ENCODE measurements around the gene GKAP1. TPM values are rescaled to one million over a fixed set of nuclear protein-coding genes. Genes with fewer than 3 reads are reported as not detected.

Gene GKAP1
- total RNA-seq, 4 donors from 2014 or later, result 12.3 to 22.4 (median 13.4) TPM

DNA sequence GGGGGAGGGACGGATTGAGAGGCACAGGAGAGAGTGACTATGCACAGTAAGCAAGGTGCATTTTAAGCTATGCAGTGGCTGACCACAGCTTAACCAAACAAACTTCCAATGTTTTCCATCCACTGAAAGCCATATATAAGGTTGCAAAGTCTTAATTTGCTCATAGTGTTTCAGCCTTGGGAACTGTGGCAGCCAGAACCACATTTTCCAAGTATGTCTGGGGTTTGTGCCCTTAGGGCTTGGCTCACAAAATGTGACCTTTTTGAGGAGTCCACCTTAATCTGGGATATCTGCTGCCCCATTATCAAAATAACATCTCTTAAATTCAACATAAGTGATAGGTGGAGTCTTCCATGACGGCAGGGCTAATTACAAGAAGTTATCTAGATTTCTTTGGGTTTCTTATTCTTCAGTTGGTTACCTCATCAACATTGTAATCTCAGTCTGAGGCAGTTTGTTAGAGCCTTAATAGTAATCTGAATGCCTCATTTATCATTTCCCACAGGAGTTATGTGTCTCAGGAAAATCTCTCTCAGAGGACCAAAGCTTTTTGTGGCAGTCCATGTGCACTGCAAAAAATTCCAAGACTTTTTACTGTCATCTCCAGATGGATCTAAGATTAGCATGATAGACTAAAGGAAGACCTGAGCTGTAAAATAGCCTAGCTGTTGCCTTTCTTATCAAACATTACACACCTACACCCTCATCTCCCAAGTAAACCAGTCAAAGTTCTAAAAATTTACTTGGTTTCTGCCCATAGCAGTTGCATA is 94.7 kb downstream of the GKAP1 start:
- Histone ChIP-seq H3K27me3 (no peaks in the 10 kb centered on the region), H3K9me3 (peaks cover 0 to 3% (median 0%) of the 10 kb centered on the region in 4 donors), H3K27ac (replicated peaks in 1 of 4) (no peak overlapping the region), H3K4me1 (no peaks in the 10 kb centered on the region), H3K4me3 (no peak overlapping the region), H3K36me3 (no peaks in the 10 kb centered on the region)
- intact Hi-C loops (cut with DNase I), result no loop called here
- no peak for TF ChIP-seq POLR2AphosphoS5 (IDR thresholded peaks at IDR 0.05)
- TF ChIP-seq EP300 (IDR thresholded peaks at IDR 0.05), result no peak
- 90% methylated on average over 2 of the region's 2 CpGs for WGBS
- DNase-seq (ENCODE audit: extremely low spot score), result no peak

DNA sequence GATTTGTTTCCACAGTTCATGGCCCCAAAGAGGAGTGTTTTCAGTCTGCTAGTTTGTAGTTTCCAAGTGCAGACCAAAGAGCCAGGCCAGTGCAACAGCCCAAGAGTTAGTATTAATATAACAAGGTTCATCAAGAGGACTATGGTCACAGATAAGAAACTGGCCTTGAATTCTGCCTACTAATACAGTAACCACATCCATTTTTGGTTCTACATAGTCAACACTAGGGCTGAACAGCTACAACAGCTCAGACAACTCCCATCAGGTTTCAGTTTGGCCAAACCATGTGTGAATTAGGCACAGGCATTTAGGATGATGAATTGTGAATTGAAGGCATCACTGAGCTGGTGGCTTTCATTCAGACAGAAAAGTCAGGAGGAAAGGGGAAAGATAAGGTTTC is 96.1 kb downstream of the GKAP1 start:
- no peak for DNase-seq (ENCODE audit: extremely low spot score)
- intact Hi-C loops (cut with DNase I), result no loop called here
- Histone ChIP-seq H3K9me3 (peaks cover 0 to 3% (median under 1%) of the 10 kb centered on the region in 4 donors), H3K27ac (replicated peaks in 1 of 4) (no peak overlapping the region), H3K27me3 (no peaks in the 10 kb centered on the region), H3K4me3 (no peak overlapping the region), H3K36me3 (no peaks in the 10 kb centered on the region), H3K4me1 (no peaks in the 10 kb centered on the region)
- TF ChIP-seq, protein P1, sequence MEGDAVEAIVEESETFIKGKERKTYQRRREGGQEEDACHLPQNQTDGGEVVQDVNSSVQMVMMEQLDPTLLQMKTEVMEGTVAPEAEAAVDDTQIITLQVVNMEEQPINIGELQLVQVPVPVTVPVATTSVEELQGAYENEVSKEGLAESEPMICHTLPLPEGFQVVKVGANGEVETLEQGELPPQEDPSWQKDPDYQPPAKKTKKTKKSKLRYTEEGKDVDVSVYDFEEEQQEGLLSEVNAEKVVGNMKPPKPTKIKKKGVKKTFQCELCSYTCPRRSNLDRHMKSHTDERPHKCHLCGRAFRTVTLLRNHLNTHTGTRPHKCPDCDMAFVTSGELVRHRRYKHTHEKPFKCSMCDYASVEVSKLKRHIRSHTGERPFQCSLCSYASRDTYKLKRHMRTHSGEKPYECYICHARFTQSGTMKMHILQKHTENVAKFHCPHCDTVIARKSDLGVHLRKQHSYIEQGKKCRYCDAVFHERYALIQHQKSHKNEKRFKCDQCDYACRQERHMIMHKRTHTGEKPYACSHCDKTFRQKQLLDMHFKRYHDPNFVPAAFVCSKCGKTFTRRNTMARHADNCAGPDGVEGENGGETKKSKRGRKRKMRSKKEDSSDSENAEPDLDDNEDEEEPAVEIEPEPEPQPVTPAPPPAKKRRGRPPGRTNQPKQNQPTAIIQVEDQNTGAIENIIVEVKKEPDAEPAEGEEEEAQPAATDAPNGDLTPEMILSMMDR (IDR thresholded peaks at IDR 0.05), result no peak
- TF ChIP-seq EP300 (IDR thresholded peaks at IDR 0.05) (no peak), POLR2A (IDR thresholded peaks at IDR 0.05; ENCODE audit: low read depth) (no peak), POLR2AphosphoS5 (IDR thresholded peaks at IDR 0.05) (no peak)

DNA sequence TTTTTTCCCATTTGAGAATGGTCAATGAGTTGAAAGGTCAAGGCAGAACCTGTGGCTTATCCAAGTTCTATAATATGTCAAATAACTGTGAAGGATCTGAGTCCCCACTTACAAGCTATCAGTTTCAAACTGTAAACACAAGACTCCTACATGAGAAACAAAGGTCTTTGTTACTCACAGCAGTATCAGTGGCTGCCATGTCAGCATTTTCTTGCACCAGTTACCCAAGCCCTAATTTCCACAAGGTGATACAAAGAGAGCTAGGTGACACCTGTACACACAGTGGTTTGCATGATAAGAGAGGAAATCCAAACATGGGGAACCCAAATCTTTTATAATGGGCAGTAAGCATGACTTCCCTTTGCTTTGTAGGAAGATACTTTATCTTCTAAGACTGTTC is 101.8 kb downstream of the GKAP1 start:
- Histone ChIP-seq H3K4me3 (no peak overlapping the region), H3K27me3 (no peaks in the 10 kb centered on the region), H3K9me3 (peaks cover 0 to 3% (median 0%) of the 10 kb centered on the region in 4 donors), H3K27ac (replicated peaks in 1 of 4) (no peak overlapping the region), H3K4me1 (no peaks in the 10 kb centered on the region), H3K36me3 (peaks cover 0 to 7% (median 0%) of the 10 kb centered on the region in 4 donors)
- DNase-seq (ENCODE audit: extremely low spot score), result no peak
- intact Hi-C loops (cut with DNase I), result no loop called here
- TF ChIP-seq POLR2AphosphoS5 (IDR thresholded peaks at IDR 0.05) (no peak), EP300 (IDR thresholded peaks at IDR 0.05) (no peak), POLR2A (IDR thresholded peaks at IDR 0.05; ENCODE audit: low read depth) (no peak)
- TF ChIP-seq, protein P1 (IDR thresholded peaks at IDR 0.05), result no peak

DNA sequence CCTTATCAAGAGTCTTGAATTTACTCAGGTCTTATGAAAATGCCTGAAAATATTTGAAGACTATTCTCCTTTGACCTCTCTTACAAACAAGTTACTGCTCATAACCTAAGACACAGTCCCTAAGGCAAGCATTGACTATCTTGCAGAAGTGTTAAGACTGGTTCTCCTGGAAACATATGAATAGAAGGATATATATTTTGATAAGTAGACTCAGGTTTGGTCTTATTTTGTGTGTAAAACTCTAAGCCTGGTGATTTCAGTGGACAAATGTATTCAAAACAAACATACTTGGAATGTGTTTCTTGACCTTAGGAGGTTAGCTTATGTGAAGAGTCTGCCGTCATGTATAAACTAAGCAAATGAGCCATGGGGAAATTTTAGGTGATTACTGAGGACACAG is 102.3 kb downstream of the GKAP1 start:
- no peak for TF ChIP-seq POLR2A (IDR thresholded peaks at IDR 0.05; ENCODE audit: low read depth)
- TF ChIP-seq, protein P1 (IDR thresholded peaks at IDR 0.05), result no peak
- no peak for TF ChIP-seq POLR2AphosphoS5 (IDR thresholded peaks at IDR 0.05)
- TF ChIP-seq EP300 (IDR thresholded peaks at IDR 0.05), result no peak
- WGBS, result 71% methylated on average over 1 of the region's 1 CpG
- no peaks in the 10 kb centered on the region for H3K4me1 ChIP-seq
- DNase-seq (ENCODE audit: extremely low spot score), result no peak
- no peak overlapping the region for H3K27ac ChIP-seq (replicated peaks in 1 of 4)
- H3K4me3 ChIP-seq, result no peak overlapping the region
- H3K27me3 ChIP-seq, result no peaks in the 10 kb centered on the region
- peaks cover 0 to 3% (median 0%) of the 10 kb centered on the region in 4 donors for H3K9me3 ChIP-seq
- intact Hi-C loops (cut with DNase I), result no loop called here
- H3K36me3 ChIP-seq, result peaks cover 0 to 7% (median 0%) of the 10 kb centered on the region in 4 donors

DNA sequence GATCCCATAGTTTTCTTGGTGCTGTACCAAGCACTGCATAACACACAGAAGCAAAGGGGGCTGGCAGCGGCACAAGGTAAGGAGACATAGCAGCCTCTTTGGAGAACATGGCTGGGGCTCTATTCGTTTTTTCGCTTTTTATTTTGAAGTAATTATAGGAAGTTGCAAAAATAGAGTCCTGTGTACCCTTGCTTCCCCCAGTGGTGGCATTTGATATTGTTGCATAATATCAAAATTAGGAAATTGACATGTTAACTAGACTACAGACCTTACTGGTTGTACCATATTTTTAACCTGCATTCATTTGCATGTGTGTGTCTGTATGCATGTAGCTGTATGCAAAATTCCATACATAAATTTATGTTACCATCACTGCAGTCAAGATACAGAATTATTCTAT is 103.2 kb downstream of the GKAP1 start:
- TF ChIP-seq POLR2A (IDR thresholded peaks at IDR 0.05; ENCODE audit: low read depth), result no peak
- no peak for TF ChIP-seq POLR2AphosphoS5 (IDR thresholded peaks at IDR 0.05)
- TF ChIP-seq, protein P1 (IDR thresholded peaks at IDR 0.05), result peak in 1 of 3 experiments; percentile 19
- TF ChIP-seq EP300 (IDR thresholded peaks at IDR 0.05), result no peak
- no peaks in the 10 kb centered on the region for H3K27me3 ChIP-seq
- intact Hi-C loops (cut with DNase I), result no loop called here
- DNase-seq (ENCODE audit: extremely low spot score), result no peak
- H3K36me3 ChIP-seq, result peaks cover 0 to 7% (median 0%) of the 10 kb centered on the region in 4 donors
- peaks cover 0 to 3% (median 0%) of the 10 kb centered on the region in 4 donors for H3K9me3 ChIP-seq
- no peaks in the 10 kb centered on the region for H3K4me1 ChIP-seq
- no peak overlapping the region for H3K27ac ChIP-seq (replicated peaks in 1 of 4)
- 68% methylated on average over 3 of the region's 3 CpGs for WGBS
- H3K4me3 ChIP-seq, result no peak overlapping the region

Data from esophagus muscularis mucosa (tissue), 4 donors.